NT2/D1 (cell line): Measurements from ENCODE around the gene TNFSF15.

Experiments
- DNase-seq: peaks from one replicate; pipeline ENCODE4 v3.0.0-alpha.2; 2011; ENCODE audit warnings: low read depth, low spot score
- H3K27me3 ChIP-seq: 2 replicates; pipeline ENCODE4 v1.6.0; 2011; ENCODE audit warnings: mild to moderate bottlenecking; ENCODE audit not compliant: insufficient read length, insufficient read depth
- H3K36me3 ChIP-seq: 2 replicates; pipeline ENCODE4 v1.6.1; 2011; ENCODE audit warnings: mild to moderate bottlenecking, low read length, mixed read lengths; ENCODE audit not compliant: insufficient read depth, insufficient read length
- H3K4me1 ChIP-seq: 2 replicates; pipeline ENCODE4 v1.5.1; 2011; ENCODE audit not compliant: insufficient read depth, insufficient read length
- H3K4me3 ChIP-seq: 2 replicates; pipeline ENCODE4 v1.5.1; 2011; ENCODE audit warnings: low read depth; ENCODE audit not compliant: insufficient read length
- H3K9ac ChIP-seq: 2 replicates; pipeline ENCODE4 v1.6.0; 2011; ENCODE audit warnings: low read depth; ENCODE audit not compliant: insufficient read length
- H3K9me3 ChIP-seq: 2 replicates; pipeline ENCODE4 v1.5.1; 2011; ENCODE audit warnings: mild to moderate bottlenecking, low read length; ENCODE audit not compliant: insufficient read depth
- SUZ12 ChIP-seq: IDR thresholded peaks from 2 replicates; pipeline ENCODE4 v1.6.1; 2011; ENCODE audit not compliant: insufficient read length, insufficient read depth; ENCODE audit errors: extremely low read depth
- YY1 ChIP-seq: IDR thresholded peaks from 2 replicates; pipeline ENCODE4 v1.6.1; 2011; ENCODE audit not compliant: insufficient read length, insufficient read depth
- ZNF274 ChIP-seq: IDR thresholded peaks from 2 replicates; pipeline ENCODE4 v1.6.1; 2011; ENCODE audit warnings: mild to moderate bottlenecking, low read depth, low read length

The TNFSF15 gene

DNA sequence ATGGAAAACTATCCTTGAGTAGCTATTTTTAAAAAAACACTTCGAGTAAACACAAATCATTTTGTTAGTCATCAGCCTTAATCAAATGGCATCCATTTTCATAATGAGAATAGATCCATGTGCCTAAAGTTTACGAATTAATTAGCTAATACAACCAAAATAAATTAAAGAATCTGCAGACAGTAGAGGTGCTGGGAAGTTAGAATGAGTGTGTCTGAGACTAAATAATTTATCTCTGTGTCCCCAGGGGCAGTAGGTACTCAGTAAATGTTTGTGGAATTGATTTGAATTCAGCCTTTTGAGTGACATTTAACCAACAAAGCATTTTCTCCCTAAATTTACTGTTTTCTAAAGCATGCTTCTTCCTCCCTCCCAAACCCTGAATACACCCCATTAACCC, 18.6 kb downstream of the TNFSF15 start:
- TF ChIP-seq ZNF274 (no peak), YY1 (no peak), SUZ12 (no peak)

DNA sequence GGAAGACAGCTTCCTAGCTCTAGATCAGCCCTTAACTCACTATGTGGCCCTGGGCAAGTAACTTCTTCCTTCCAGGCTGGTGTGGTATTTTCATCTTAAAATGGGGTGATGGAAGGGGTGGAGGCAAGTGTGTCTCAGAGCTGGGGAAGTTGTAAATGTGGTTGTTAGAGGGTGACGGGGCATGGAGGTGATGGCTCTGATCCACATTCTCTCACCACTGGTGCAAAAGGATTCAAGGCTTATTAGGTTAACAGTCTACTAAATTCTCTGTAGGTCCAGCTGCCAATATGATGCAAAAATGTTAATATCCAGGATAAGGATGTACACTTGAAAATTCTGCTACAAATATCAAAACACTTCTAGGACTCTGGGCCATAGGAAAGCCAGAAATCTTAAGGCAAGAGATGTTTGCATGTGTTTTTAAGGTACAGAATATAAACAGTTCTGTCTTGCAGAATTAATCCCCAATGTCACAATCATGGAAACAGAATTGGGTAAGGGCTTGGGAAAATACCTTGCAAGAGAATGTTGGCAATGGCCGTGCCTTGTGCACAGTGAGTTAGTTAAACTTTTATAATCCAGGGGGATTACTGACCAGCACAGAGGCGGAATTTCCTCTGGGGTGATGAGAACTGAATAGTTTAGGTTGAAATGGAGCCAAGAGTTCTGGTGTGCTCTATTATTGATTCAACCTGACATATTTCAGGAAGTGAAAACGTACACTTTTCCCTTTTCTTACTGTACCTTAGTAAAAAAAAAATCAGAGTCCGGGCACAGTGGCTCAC, 19.8 kb downstream of the TNFSF15 start:
- Histone ChIP-seq H3K4me1 (no peaks in the 10 kb centered on the region), H3K36me3 (no peaks in the 10 kb centered on the region), H3K9me3 (no peaks in the 10 kb centered on the region), H3K9ac (no peak overlapping the region), H3K4me3 (no peak overlapping the region), H3K27me3 (no peaks in the 10 kb centered on the region)
- TF ChIP-seq ZNF274 (no peak), SUZ12 (no peak), YY1 (no peak)
- DNase-seq, result no peak

More for the DNA sequence above, 18.6 kb downstream of the TNFSF15 start:
- Histone ChIP-seq H3K9me3 (no peaks in the 10 kb centered on the region), H3K4me3 (no peak overlapping the region), H3K9ac (no peak overlapping the region), H3K4me1 (no peaks in the 10 kb centered on the region), H3K27me3 (no peaks in the 10 kb centered on the region), H3K36me3 (no peaks in the 10 kb centered on the region)
- no peak for DNase-seq

DNA sequence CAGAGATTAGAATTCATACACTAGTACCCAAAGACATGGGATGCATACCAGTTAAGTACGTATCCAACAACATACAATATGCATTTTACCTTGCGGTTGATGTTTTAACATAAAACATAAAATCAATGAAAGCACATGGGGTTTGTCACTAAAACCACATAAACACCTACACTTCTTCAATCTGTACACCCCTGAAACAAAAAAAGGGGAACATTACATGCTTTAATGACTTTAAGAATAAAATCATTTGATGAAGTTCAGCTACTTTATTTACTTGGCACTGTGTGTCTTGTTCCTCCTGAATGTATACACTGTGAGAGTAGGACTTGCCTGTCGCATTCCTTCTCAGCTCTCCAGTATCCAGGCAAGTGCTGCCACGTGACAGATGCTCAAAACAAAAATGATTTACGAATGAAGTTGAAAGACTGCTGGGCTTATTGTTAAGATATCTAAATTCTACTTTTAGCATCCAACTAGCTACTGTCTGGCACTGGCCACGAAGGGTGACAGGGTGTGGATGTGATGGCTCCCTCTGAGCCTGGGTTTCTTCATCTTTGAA, 21.0 kb downstream of the TNFSF15 start:
- DNase-seq, result no peak
- H3K9me3 ChIP-seq, result no peaks in the 10 kb centered on the region
- no peaks in the 10 kb centered on the region for H3K36me3 ChIP-seq
- H3K4me3 ChIP-seq, result no peak overlapping the region
- TF ChIP-seq YY1 (no peak), SUZ12 (no peak), ZNF274 (no peak)
- no peak overlapping the region for H3K9ac ChIP-seq
- H3K27me3 ChIP-seq, result no peaks in the 10 kb centered on the region
- no peaks in the 10 kb centered on the region for H3K4me1 ChIP-seq

DNA sequence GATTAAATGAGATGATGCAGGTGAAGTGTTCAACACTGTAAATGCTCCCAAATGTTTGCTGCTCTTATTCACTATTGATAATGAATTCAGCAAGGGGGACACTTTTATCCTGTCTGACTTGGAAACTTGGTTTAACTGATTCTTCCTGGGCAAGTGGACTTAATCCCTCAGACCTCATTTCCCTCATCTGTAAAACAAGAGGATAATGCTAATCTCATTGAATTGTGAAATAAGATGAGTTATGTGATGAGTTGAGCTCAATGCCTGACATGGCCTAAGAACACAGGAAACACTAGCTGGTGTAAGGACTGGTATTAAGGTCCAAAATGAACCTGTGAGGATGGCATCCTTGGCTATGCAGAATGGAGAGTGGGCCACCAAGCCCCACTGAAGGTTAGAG, 23.3 kb downstream of the TNFSF15 start:
- H3K9ac ChIP-seq, result no peak overlapping the region
- H3K27me3 ChIP-seq, result no peaks in the 10 kb centered on the region
- H3K9me3 ChIP-seq, result no peaks in the 10 kb centered on the region
- DNase-seq, result no peak
- TF ChIP-seq YY1 (no peak), ZNF274 (no peak), SUZ12 (no peak)
- H3K4me3 ChIP-seq, result no peak overlapping the region
- no peaks in the 10 kb centered on the region for H3K36me3 ChIP-seq
- H3K4me1 ChIP-seq, result no peaks in the 10 kb centered on the region

DNA sequence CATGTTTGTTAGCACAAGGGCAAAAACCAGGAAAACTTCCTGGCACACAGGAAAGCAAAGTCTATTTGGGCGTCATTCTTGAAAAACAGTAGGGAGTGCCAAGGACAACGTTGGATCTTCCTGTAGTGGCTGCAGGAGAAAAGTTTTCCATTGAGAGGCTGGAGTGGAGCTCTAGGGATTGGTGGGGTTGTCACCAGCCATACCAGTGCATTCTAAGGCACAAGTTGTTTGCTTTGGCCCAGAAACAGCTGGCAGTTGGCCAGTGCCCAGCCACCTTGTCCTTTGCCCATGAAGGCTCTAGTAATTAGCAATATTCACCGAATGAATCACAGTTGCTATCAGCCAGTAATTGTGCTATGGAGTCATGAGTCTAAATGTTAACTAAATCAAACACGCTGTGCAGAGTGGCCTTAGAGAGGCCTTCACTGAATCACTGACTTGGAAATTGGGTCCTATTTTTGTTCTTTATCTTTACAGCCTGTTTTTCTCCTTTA, 26.4 kb downstream of the TNFSF15 start:
- H3K9ac ChIP-seq, result no peak overlapping the region
- H3K27me3 ChIP-seq, result no peaks in the 10 kb centered on the region
- TF ChIP-seq YY1 (no peak), SUZ12 (no peak), ZNF274 (no peak)
- H3K9me3 ChIP-seq, result 0 out of 2 replicates have a peak, but pooled peaks cover 4% of the 10 kb centered on the region
- H3K4me1 ChIP-seq, result no peaks in the 10 kb centered on the region
- no peak overlapping the region for H3K4me3 ChIP-seq
- no peaks in the 10 kb centered on the region for H3K36me3 ChIP-seq
- no peak for DNase-seq

DNA sequence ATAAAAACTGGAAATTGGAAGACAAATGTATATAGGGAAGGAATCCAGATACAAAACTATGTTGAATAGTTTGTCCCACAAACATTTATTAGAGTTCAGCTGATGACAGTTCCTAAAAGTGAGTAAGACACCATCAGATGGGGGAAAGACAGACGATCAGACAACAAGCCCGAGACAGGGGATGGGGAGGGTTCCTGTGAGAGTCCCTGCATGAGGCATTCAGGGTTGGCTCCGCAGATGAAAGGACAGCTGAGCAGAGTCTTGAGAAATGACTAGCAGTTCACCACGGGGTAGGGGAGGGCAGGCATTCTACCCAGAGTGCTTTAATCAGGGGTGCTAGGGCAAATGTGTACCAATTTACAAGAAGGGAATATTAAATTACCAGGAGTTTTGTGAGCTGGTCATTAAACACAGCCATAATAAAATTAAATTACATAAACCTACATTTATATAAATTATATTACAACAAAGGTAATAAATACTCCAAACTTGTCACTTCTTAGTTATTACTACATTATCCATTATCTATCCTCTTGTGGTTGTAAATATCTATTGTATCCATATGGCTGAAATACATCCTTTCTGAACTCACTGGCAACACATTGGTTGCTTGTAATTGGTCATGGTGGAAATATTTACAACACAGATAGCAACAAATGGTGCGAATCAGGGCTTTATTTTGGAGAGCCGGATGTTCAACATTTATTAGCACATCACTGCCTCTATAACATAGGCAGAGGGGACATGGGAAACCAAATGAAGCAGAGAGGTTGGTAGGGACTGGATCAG, 27.8 kb downstream of the TNFSF15 start:
- no peak overlapping the region for H3K4me3 ChIP-seq
- H3K27me3 ChIP-seq, result no peaks in the 10 kb centered on the region
- 0 out of 2 replicates have a peak, but pooled peaks cover 4% of the 10 kb centered on the region for H3K9me3 ChIP-seq
- no peak overlapping the region for H3K9ac ChIP-seq
- no peak for DNase-seq
- TF ChIP-seq SUZ12, result no peak
- TF ChIP-seq ZNF274, result no peak
- TF ChIP-seq YY1, result no peak
- H3K36me3 ChIP-seq, result no peaks in the 10 kb centered on the region
- no peaks in the 10 kb centered on the region for H3K4me1 ChIP-seq

DNA sequence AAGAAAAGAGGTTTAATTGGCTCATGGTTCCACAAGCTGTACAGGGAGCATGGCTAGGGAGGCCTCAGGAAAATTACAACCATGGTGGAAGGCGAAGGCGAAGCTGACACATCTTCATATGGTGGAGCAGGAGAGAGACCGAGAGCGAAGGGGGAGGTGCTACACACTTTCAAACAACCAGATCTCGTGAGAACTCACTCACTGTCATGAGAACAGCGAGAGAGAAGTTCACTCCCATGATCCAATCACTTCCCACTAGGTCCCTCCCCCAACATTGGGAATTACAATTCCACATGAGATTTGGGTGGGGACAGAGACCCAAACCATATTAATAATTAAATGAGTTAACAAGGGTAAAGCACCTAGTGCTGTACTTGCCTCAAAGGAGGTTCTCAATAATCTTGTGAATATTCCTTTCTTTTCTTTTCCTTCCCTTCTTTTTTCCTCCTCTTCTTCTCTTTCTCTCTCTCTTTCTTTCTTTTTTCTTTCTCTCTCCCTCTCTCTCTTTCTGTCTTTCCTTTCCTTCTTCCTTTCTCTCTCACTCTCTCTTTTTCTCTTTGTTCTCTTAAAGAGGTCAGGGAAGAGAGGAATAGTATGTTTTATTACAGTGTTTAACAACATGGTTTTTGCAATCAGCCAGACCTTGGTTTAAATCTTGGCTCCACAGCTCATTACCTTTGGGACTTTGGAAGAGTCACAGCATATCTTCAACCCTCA, 29.0 kb downstream of the TNFSF15 start:
- TF ChIP-seq SUZ12, result no peak
- TF ChIP-seq YY1, result no peak
- TF ChIP-seq ZNF274, result no peak
- Histone ChIP-seq H3K4me3 (no peak overlapping the region), H3K9me3 (0 out of 2 replicates have a peak, but pooled peaks cover 4% of the 10 kb centered on the region), H3K4me1 (no peaks in the 10 kb centered on the region), H3K36me3 (no peaks in the 10 kb centered on the region), H3K27me3 (no peaks in the 10 kb centered on the region), H3K9ac (no peak overlapping the region)
- DNase-seq, result no peak
